Measurements from ENCODE around the gene ZNF280D.

Gene ZNF280D

GRCh38 chr15:56744701-56745683 lies 11.7 kb upstream of the ZNF280D start:
- DNase-seq (ENCODE audit: low read depth) = no peak

- DNase-seq (ENCODE audit: low read depth) = no peak
These were observed 8.2 kb upstream of the ZNF280D start for GRCh38 chr15:56741541-56741940.

GRCh38 chr15:56739964-56740640 lies 6.8 kb upstream of the ZNF280D start:
- no peak for DNase-seq (ENCODE audit: low read depth)

- DNase-seq (ENCODE audit: low read depth) = no peak
These were observed 6.2 kb upstream of the ZNF280D start for GRCh38 chr15:56739474-56739873.

- no peak for DNase-seq (ENCODE audit: low read depth)
These were observed 4.5 kb upstream of the ZNF280D start for GRCh38 chr15:56737791-56738190.

GRCh38 chr15:56736881-56737707 lies 3.8 kb upstream of the ZNF280D start:
- DNase-seq (ENCODE audit: low read depth) = no peak

- DNase-seq (ENCODE audit: low read depth) = no peak
These were observed 3.0 kb upstream of the ZNF280D start for GRCh38 chr15:56736308-56736707.

- no peak for DNase-seq (ENCODE audit: low read depth)
These were observed 2.3 kb upstream of the ZNF280D start for GRCh38 chr15:56735589-56735988.

GRCh38 chr15:56734013-56734635 lies 815 bp upstream of the ZNF280D start:
- no peak for DNase-seq (ENCODE audit: low read depth)

- no peak for DNase-seq (ENCODE audit: low read depth)
These were observed 498 bp downstream of the ZNF280D start for GRCh38 chr15:56732886-56733135.

- no peak for DNase-seq (ENCODE audit: low read depth)
These were observed 999 bp downstream of the ZNF280D start for GRCh38 chr15:56732135-56732885.

GRCh38 chr15:56731548-56731947 lies 1.8 kb downstream of the ZNF280D start:
- DNase-seq (ENCODE audit: low read depth) = no peak

- DNase-seq (ENCODE audit: low read depth) = no peak
These were observed 3.7 kb downstream of the ZNF280D start for GRCh38 chr15:56729561-56729960.

GRCh38 chr15:56725386-56725785 lies 7.9 kb downstream of the ZNF280D start:
- no peak for DNase-seq (ENCODE audit: low read depth)

- DNase-seq (ENCODE audit: low read depth) = no peak
These were observed 9.1 kb downstream of the ZNF280D start for GRCh38 chr15:56724232-56724631.

- DNase-seq (ENCODE audit: low read depth) = no peak
These were observed 9.5 kb downstream of the ZNF280D start for GRCh38 chr15:56723787-56724186.

GRCh38 chr15:56719774-56720555 lies 13.3 kb downstream of the ZNF280D start:
- no peak for DNase-seq (ENCODE audit: low read depth)

GRCh38 chr15:56719021-56719612 lies 14.2 kb downstream of the ZNF280D start:
- no peak for DNase-seq (ENCODE audit: low read depth)

GRCh38 chr15:56718560-56718959 lies 14.7 kb downstream of the ZNF280D start:
- DNase-seq (ENCODE audit: low read depth) = no peak

GRCh38 chr15:56716334-56716733 lies 17.0 kb downstream of the ZNF280D start:
- no peak for DNase-seq (ENCODE audit: low read depth)

Data from activated T-cell treated with anti-CD3 and anti-CD28 coated beads for 1 hour (primary cell).